Hematopoietic multipotent progenitor cell treated with erythropoietin and hydrocortisone succinate and interleukin-3 and kit ligand, for 6 days (in vitro differentiated cells): Measurements from ENCODE around the gene CDH5.
"Not testable (repeated sequence)": the region's sequence is repeated elsewhere in the genome, so short reads cannot be mapped to it uniquely, and the experiment has no call there.

ENCODE experiments used
- DNase-seq: peaks from one replicate; pipeline ENCODE4 v3.0.0-alpha.2; 2015

The CDH5 gene

DNA sequence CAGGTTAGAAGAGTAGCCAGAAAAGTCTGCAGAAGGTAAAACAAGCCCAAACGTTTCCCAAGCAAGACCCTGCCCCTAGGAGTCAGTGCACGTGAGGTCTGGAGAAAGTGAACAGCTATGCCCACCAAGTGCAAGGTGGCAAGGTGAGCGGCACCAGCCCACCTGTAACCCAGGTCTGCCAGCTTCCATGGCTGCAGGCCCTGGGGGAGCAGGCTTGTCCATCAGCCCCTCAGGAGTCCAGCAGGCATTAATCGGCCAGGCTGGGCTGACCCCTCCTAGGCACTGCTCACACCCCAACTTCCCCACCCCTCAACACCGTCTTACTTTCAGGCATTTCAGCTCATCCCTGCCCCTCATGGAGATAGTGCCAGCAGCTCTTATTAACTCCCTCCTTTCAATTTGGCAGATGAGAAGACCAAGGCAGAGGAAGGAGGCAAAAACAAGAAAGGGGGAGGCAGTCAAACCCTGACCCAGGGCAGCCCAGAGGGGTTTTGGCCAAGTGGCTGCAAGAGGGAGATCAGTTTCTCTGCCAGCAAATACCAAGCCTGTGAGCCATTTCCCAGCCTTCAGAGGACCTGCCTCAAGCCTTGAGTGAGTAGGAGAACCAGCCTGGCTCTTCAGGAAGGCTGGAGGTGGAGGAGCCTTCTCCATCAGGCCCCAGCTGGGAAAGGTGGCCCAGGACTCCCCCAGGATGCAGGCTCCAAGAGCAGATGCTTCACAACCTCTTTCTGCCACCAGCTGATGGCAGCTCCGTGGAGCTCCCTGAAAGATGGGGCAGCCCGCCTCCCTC is 75.3 kb downstream of the CDH5 start:
- DNase-seq = no peak

DNA sequence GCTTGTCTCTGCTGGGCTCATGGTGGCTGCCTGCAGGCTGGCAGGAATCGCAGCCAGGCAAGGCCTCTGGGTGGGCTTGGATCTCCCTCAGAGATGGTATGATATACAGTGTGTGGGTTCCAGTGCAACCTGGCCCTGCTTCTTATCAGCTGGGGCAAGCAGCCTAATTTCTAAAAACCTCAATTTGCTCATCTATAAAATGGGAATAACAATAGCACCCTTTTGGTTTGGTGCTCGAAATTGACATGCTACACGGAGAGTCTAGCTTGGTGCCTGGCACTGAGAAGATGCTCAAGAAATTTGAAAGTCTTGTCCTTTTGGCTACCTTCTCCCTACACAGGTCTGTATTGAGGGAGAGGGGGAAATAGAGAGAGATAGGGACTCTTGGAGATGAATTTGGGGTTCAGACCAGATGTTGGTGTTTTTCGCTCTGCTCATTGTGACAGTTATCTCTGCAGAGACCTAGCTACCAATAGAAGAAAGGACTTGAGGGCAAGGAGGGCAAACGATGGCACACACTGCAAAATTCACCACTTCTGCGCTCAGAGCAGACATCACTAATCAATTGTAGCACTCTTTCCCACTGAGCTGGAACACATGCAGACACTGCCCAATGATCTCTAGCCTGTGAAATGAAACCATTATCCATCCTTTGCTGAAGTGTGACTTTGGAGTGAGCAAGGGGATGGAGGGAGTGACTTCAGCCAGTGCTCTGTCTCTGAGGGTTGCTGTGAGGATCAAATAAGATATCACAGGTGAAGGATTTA is 76.2 kb downstream of the CDH5 start:
- no peak for DNase-seq

DNA sequence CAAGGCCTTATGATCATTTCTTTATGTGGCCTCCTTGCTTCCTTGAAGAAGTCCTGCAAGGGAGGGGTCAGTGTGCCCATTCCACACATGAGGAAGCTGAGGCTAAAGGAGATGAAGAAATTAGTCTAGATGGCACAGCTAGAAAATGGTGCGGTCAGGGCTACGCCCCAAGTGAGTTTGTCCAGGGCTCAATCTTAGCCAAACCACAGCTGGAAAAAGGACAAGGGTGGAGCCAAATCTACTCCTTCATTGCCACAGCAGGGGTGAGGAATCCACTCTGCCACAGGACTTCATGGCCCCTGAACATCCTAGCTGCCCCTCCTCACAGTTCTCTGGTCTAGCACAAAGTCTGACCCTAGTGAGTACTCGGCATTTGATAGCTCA is 76.8 kb downstream of the CDH5 start:
- DNase-seq = no peak

DNA sequence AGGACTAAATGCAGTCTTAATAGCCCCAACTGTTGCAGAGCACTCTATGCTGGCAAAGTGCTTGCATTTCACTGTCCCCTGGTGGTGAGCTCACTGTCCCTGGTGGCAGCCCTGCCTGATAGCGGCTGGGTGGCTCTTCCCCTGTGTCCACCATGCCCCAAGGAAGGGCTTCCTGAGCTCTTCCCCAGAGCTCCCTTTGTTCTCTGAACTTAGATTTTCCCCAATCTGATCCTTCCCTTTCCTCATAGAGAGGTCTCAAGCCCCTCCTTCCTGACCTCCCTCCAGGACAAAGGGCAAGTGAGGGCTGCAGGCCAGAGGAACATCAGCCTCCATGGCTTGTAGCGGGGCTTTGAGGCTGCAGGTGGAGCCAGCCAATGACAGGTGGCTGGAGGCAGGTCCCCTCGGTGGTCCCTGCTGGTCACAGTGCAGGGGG is 77.6 kb downstream of the CDH5 start:
- DNase-seq = no peak

DNA sequence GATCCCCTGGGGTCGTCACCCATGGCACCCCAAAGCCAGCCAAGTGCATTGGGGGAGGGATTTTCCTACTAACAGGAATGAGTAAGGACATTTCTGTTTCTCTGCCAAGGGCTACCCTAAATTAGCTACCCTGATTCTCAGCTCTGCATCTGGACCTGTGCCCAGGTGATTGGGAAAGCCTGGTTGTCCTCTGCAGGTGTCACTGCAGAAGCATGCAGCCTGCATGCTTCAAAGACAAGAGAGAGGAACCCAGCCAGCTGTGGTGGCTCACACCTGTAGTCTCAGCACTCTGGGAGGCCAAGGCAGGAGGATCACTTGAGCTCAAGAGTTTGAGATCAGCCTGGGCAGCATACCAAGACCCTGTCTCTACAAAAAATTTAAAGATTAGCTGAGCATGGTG is 80.2 kb downstream of the CDH5 start:
- no peak for DNase-seq

DNA sequence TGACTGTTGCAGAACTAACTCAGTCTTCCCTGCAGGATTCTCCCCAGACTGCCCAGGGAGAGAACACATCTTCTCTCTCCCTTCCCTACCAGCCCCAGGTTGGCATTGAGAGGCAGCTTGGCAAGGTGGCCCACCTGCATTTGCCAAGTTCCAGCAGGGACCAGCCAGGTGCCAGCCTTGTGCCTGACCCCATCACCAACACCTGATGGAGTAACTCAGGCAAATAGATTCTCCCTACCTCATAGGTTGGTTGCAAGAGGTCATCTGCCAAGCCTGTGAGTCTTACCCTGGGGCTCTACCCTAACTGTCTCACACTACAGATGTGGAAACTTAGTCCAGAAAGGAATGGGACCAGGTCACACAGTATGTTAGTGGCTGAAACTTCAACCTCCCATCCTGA is 81.0 kb downstream of the CDH5 start:
- no peak for DNase-seq

DNA sequence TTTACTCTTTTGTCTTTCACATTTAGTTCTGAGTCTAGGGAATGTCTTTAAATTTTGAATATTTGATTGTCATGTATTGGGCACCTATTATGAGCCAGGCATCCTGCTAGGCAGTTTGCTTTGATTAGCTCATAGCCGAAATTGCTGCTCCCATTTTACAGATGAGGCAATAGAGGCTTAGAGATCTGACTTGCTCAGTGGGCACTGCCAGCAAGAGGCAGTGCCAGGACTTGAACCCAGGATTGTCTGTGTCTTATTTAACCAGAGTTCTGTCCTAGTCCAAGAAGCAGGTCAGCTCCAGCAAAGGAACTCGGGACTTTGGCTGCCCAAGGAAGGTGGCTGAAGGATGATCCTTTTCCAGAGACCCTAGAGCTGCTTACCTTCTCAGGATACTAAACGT is 85.1 kb downstream of the CDH5 start:
- no peak for DNase-seq

DNA sequence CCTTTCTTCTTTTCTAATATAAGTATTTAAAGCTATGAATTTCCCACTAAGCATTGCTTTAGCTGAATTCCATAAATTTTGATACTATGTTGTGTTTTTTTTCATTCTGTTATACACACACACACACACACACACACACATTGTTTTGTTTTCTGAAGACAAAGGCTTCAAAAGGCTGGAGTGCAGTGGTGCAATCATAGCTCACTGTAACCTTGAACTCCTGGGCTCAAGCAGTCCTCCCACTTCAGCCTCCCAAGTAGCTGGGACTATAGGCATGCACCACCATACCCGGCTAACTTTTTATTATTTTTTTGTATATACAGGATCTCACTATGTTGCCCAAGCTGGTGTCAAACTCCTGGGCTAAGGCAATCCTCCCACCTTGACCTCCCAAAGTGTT is 86.7 kb downstream of the CDH5 start:
- DNase-seq = not testable (repeated sequence)
